ENCODE measurements around the gene LRCH3. TPM values are rescaled to one million over a fixed set of nuclear protein-coding genes. Genes with fewer than 3 reads are reported as not detected.

Gene LRCH3
- total and polyA plus RNA-seq, 7 donors: 4.8 to 154 (median 44.7) TPM

DNA sequence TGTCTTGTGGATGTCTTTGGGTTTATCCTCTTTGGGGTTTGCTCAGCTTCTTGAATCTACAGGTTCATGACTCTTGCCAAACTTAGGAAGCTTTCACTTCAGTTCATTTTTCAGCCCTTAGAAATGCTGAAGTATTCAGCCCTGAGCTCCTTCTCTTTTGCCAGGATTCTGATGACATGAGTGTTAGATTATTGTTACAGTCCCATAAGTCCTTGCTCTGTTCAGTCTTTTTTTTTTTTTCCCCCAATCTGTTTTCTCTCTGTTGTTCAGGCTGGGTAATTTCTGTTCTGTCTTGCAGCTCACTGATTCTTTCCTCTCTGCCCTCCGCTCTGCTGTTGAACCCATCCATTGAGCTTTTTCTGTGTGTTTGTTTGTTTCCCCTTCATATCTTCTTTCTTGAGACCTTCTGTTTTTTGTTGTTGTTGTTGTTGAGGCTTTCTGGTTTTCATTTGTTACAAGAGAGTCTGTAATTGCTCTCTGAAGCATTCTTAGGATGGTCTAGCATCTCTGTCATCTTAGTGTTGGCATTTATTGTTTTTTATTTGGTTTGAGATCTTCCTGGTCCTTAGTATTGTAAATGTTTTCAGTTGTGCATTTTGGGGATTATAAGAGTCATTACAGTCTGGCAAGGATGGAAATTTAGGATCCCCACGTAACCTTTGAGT lies 18.4 kb downstream of the LRCH3 start:
- DNase-seq: no peak
- 42 to 65% methylated on average over 2 of the region's 2 CpGs for WGBS, 2 donors
- intact Hi-C loops (cut with DNase I): no loop called here
- TF ChIP-seq POLR2AphosphoS5 (IDR thresholded peaks at IDR 0.05): peak in 1 of 4 donors; percentile 12
- no peak for TF ChIP-seq POLR2A (IDR thresholded peaks at IDR 0.05)
- Histone ChIP-seq H3K36me3 (no peaks in the 10 kb centered on the region), H3K27ac (peak overlapping the region; percentile 43 to 79 (median 72)), H3K4me3 (no peak overlapping the region), H3K4me1 (peaks cover 0 to 42% (median 31%) of the 10 kb centered on the region in 4 donors), H3K27me3 (no peaks in the 10 kb centered on the region), H3K9me3 (no peaks in the 10 kb centered on the region)

- no peak overlapping the region for H3K4me3 ChIP-seq
- no peaks in the 10 kb centered on the region for H3K27me3 ChIP-seq
- H3K36me3 ChIP-seq: no peaks in the 10 kb centered on the region
- no peak for DNase-seq
- peak overlapping the region; percentile 22 to 79 (median 72) for H3K27ac ChIP-seq
- H3K4me1 ChIP-seq: peaks cover 0 to 47% (median 31%) of the 10 kb centered on the region in 4 donors
- H3K9me3 ChIP-seq: no peaks in the 10 kb centered on the region
- TF ChIP-seq POLR2A (IDR thresholded peaks at IDR 0.05): no peak
- TF ChIP-seq EP300 (IDR thresholded peaks at IDR 0.05): no peak
- no peak for TF ChIP-seq POLR2AphosphoS5 (IDR thresholded peaks at IDR 0.05)
- TF ChIP-seq, protein P1, sequence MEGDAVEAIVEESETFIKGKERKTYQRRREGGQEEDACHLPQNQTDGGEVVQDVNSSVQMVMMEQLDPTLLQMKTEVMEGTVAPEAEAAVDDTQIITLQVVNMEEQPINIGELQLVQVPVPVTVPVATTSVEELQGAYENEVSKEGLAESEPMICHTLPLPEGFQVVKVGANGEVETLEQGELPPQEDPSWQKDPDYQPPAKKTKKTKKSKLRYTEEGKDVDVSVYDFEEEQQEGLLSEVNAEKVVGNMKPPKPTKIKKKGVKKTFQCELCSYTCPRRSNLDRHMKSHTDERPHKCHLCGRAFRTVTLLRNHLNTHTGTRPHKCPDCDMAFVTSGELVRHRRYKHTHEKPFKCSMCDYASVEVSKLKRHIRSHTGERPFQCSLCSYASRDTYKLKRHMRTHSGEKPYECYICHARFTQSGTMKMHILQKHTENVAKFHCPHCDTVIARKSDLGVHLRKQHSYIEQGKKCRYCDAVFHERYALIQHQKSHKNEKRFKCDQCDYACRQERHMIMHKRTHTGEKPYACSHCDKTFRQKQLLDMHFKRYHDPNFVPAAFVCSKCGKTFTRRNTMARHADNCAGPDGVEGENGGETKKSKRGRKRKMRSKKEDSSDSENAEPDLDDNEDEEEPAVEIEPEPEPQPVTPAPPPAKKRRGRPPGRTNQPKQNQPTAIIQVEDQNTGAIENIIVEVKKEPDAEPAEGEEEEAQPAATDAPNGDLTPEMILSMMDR (IDR thresholded peaks at IDR 0.05): no peak
- 90 to 93% methylated on average over 6 of the region's 6 CpGs for WGBS, 2 donors
- intact Hi-C loops (cut with DNase I): no loop called here
Measured at GRCh38 chr3:197810901-197811300, 19.8 kb downstream of the LRCH3 start.

DNA sequence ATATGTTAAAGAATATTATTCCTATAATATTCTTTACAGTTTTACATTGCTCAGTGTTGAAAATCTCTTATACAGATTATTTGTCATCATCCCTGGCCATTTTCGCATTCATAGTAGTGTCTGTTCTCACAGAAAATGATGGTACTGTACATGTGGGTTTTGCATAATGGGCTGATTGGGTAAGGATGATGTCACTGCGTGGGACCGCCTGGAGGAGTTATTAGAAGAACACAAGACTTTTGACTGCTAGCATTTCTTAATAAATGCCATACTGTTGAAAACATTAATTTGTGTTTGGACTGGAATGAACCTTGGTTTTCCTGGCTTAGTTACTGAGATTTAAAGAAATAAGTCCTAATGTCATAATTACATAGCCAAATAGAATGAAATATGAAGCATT lies 20.3 kb downstream of the LRCH3 start:
- H3K27ac ChIP-seq: peak overlapping the region; percentile 30 to 72 (median 46)
- TF ChIP-seq, protein P1 (IDR thresholded peaks at IDR 0.05): no peak
- TF ChIP-seq POLR2A (IDR thresholded peaks at IDR 0.05): no peak
- TF ChIP-seq EP300 (IDR thresholded peaks at IDR 0.05): no peak
- TF ChIP-seq POLR2AphosphoS5 (IDR thresholded peaks at IDR 0.05): peak; percentile 21 to 68 (median 40)
- WGBS, 2 donors: 94% methylated on average over 3 of the region's 3 CpGs
- no peaks in the 10 kb centered on the region for H3K27me3 ChIP-seq
- peaks cover 0 to 47% (median 31%) of the 10 kb centered on the region in 4 donors for H3K4me1 ChIP-seq
- peak; percentile 75 for DNase-seq
- H3K9me3 ChIP-seq: no peaks in the 10 kb centered on the region
- H3K4me3 ChIP-seq: no peak overlapping the region
- intact Hi-C loops (cut with DNase I): no loop called here
- no peaks in the 10 kb centered on the region for H3K36me3 ChIP-seq

GRCh38 chr3:197814372-197814771 lies 23.3 kb downstream of the LRCH3 start:
- Histone ChIP-seq H3K27ac (no peak overlapping the region), H3K4me3 (no peak overlapping the region), H3K27me3 (no peaks in the 10 kb centered on the region), H3K36me3 (peaks cover 0 to 2% (median 0%) of the 10 kb centered on the region in 4 donors), H3K4me1 (peaks cover 0 to 31% (median 16%) of the 10 kb centered on the region in 4 donors), H3K9me3 (no peaks in the 10 kb centered on the region)
- intact Hi-C loops (cut with DNase I): no loop called here
- WGBS, 2 donors: 93% methylated on average over 4 of the region's 4 CpGs
- no peak for DNase-seq
- TF ChIP-seq, protein P1 (IDR thresholded peaks at IDR 0.05): no peak
- TF ChIP-seq POLR2A (IDR thresholded peaks at IDR 0.05) (no peak), EP300 (IDR thresholded peaks at IDR 0.05) (no peak)

- no peak overlapping the region for H3K27ac ChIP-seq
- no peak for DNase-seq
- no peak for TF ChIP-seq POLR2A (IDR thresholded peaks at IDR 0.05)
- no peak for TF ChIP-seq EP300 (IDR thresholded peaks at IDR 0.05)
- TF ChIP-seq POLR2AphosphoS5 (IDR thresholded peaks at IDR 0.05): no peak
- TF ChIP-seq, protein P1 (IDR thresholded peaks at IDR 0.05): no peak
- peaks cover 0 to 21% (median 2%) of the 10 kb centered on the region in 4 donors for H3K36me3 ChIP-seq
- H3K4me3 ChIP-seq: no peak overlapping the region
- H3K4me1 ChIP-seq: peaks cover 0 to 20% (median 16%) of the 10 kb centered on the region in 4 donors
- 44 to 72% methylated on average over 8 of the region's 8 CpGs for WGBS, 2 donors
- no peaks in the 10 kb centered on the region for H3K9me3 ChIP-seq
- no peaks in the 10 kb centered on the region for H3K27me3 ChIP-seq
- intact Hi-C loops (cut with DNase I): no loop called here
Measured at GRCh38 chr3:197820550-197821335, 29.7 kb downstream of the LRCH3 start.
